HL-60 (cell line): Measurements from ENCODE around the gene GNB1.

Experiments
- CTCF ChIP-seq: IDR thresholded peaks from one replicate; pipeline ENCODE4 v1.5.1; 2011; ENCODE audit warnings: low read length, control low read depth, inconsistent platforms; ENCODE audit not compliant: insufficient read depth
- POLR2AphosphoS5 ChIP-seq: IDR thresholded peaks from 2 replicates; pipeline ENCODE4 v1.6.1; 2012; ENCODE audit warnings: low read depth

DNA sequence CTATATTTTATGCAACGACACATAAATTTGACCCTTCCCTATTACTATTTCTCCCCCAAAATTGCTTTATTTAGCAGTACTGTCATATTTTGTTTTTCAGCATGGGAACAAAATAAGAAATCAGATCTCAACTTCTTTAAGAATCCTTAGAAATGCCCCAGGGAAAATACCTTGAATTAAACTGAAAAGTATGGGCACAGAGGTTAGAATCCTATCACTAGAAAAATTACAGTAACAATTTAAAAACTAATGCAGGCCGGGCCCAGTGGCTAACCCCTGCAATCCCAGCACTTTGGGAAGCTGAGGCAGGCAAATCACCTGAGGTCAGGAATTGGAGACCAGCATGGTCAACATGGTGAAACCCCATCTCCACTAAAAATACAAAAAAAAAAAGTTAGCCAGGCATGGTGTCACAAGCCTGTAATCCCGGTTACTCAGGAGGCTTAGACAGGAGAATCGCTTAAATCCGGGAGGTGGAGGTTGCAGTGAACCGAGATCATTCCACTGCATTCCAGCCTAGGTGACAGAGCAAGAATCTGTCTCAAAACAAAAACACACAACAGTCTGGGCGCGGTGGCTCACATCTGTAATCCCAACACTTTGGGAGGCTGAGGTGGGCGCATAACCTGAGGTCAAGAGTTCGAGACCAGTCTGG, 51.4 kb downstream of the GNB1 start:
- TF ChIP-seq CTCF (no peak), POLR2AphosphoS5 (no peak)
